Measurements from ENCODE around the gene OR10H3.

DNA sequence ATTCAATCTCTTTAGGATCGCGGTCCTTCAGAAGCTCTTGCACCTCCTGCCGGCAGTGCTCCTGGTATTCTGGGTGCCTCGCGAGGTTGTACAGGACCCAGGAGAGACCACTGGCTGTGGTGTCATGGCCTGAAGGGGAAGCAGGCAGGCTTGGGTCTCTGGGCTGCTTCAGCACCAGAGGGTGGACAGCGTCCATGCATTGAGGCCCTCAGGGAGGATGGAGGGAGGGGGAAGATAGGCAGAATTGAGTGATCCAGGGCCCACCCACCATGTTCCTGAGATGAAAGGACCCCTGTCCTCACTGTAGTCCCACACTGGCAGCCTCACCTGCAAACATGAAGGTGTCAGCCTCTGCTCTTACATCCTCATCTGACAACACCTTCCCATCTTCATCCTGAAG, 31.8 kb downstream of the OR10H3 start:
- TF ChIP-seq SMC3 (IDR thresholded peaks at IDR 0.05; ENCODE audit: low read depth, low read length) (no peak), JUND (IDR thresholded peaks at IDR 0.05) (no peak), RAD21 (IDR thresholded peaks at IDR 0.05; ENCODE audit: low read length) (no peak)
- TF ChIP-seq, protein P1, sequence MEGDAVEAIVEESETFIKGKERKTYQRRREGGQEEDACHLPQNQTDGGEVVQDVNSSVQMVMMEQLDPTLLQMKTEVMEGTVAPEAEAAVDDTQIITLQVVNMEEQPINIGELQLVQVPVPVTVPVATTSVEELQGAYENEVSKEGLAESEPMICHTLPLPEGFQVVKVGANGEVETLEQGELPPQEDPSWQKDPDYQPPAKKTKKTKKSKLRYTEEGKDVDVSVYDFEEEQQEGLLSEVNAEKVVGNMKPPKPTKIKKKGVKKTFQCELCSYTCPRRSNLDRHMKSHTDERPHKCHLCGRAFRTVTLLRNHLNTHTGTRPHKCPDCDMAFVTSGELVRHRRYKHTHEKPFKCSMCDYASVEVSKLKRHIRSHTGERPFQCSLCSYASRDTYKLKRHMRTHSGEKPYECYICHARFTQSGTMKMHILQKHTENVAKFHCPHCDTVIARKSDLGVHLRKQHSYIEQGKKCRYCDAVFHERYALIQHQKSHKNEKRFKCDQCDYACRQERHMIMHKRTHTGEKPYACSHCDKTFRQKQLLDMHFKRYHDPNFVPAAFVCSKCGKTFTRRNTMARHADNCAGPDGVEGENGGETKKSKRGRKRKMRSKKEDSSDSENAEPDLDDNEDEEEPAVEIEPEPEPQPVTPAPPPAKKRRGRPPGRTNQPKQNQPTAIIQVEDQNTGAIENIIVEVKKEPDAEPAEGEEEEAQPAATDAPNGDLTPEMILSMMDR (IDR thresholded peaks at IDR 0.05) = no peak

Measured in SK-N-SH (cell line).